H1 (cell line): ENCODE measurements around the gene NR2F1-AS1. TPM values are rescaled to one million over a fixed set of nuclear protein-coding genes. Genes with fewer than 3 reads are reported as not detected.

ENCODE experiments used
- BACH1 ChIP-seq: IDR thresholded peaks from 2 replicates; pipeline ENCODE4 v1.6.1; 2012; ENCODE audit warnings: low read length, improper control_type of control experiment
- CHD1 ChIP-seq: IDR thresholded peaks from 2 replicates; pipeline ENCODE4 v1.6.1; 2012; ENCODE audit warnings: low read depth, low read length, improper control_type of control experiment
- CREB1 ChIP-seq: IDR thresholded peaks from 2 replicates; pipeline ENCODE4 v1.6.1; 2012; ENCODE audit warnings: inconsistent platforms
- GTF2F1 ChIP-seq: IDR thresholded peaks from 2 replicates; pipeline ENCODE4 v1.6.1; 2012; ENCODE audit warnings: low read depth, low read length, improper control_type of control experiment, borderline replicate concordance
- JUN ChIP-seq: IDR thresholded peaks from 2 replicates; pipeline ENCODE4 v1.6.1; 2011; ENCODE audit warnings: low read depth, mild to moderate bottlenecking, improper control_type of control experiment, low read length
- RAD21 ChIP-seq, 2 experiments: IDR thresholded peaks in 1 of 2; conservative IDR thresholded peaks in 1 of 2; 2 replicates each; pipeline ENCODE4 v1.6.1; 2011; ENCODE audit warnings: low read depth in 2 of 2, low read length in 2 of 2, improper control_type of control experiment in 1 of 2, inconsistent platforms in 1 of 2, mild to moderate bottlenecking in 1 of 2, moderate library complexity in 1 of 2
- RNF2 ChIP-seq: fragments of 200-900, 300-1000 bp; sonication (generic); IDR thresholded peaks from 2 replicates; pipeline ENCODE4 v1.7.1; 2016; ENCODE audit warnings: borderline replicate concordance, low read depth, mild to moderate bottlenecking, antibody characterized with exemption, low read length; ENCODE audit not compliant: poor library complexity, severe bottlenecking; ENCODE audit errors: missing control alignments
- TAF1 ChIP-seq: IDR thresholded peaks from 2 replicates; pipeline ENCODE4 v1.6.1; 2011; ENCODE audit warnings: mild to moderate bottlenecking, low read depth, low read length
- YY1 ChIP-seq: IDR thresholded peaks from 2 replicates; pipeline ENCODE4 v1.6.1; 2011; ENCODE audit warnings: low read depth, mild to moderate bottlenecking, low read length
- polyA plus RNA-seq, 7 experiments: library from polyadenylated mRNA; depleted of rRNA in 3 of 7; stranded (reverse) in 5 of 7; unstranded in 2 of 7; fragments of >200 nt in 5 of 7; fragments of 200-250 nt in 2 of 7; gene quantifications; 1 replicate in 5 of 7; 2 replicates in 1 of 7; 4 replicates in 1 of 7; pipeline versions ENCODE4 v1.2.1 to v1.2.3, GENCODE V29; 2011 to 2013; ENCODE audit warnings: missing spikeins in 2 of 7, mixed read lengths in 2 of 7
- total RNA-seq: library from RNA; stranded (reverse); fragmentation: NEBNext Ultra II Directional; extraction: Animal tissue kit (Norgen Biotek cat#: 25700); gene quantifications from 2 replicates; pipeline ENCODE4 v1.2.1, GENCODE V29; 2021
- TF ChIP-seq, protein P1 (sequence below): fragments of 300-600 bp; sonication (generic); IDR thresholded peaks from 2 replicates; pipeline ENCODE4 v1.7.1; 2012; ENCODE audit warnings: low read length, moderate library complexity, mild to moderate bottlenecking, inconsistent platforms; ENCODE audit not compliant: insufficient replicate concordance
- TF ChIP-seq, protein P2 (sequence below): IDR thresholded peaks from 2 replicates; pipeline ENCODE4 v1.6.1; 2012; ENCODE audit warnings: inconsistent platforms

NR2F1-AS1 gene
- total and polyA plus RNA-seq, 2 of the 8 experiments (the other 6 are each of a cell fraction or from before 2014, with no cell fraction given): 1.6 to 5.6 TPM

DNA sequence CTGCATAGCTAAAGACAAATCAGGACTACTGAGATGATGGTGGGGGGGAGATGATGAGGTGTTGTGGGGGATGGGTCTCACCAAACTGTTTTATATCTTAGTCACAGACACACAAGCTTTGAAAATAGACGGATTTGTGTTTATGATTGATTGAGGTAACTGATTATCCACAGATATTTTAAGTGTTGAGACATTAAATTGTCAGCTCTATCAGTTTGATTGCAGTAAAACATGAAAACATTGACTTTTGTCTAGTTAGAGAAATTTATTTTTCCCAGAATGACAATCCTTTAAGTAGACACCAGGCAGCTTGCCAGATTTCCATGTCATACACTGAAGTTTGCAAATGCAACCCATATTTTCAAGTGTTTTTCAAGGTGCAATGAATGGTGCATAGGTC, 149.8 kb downstream of the NR2F1-AS1 start (continued):
- TF ChIP-seq, protein P1, sequence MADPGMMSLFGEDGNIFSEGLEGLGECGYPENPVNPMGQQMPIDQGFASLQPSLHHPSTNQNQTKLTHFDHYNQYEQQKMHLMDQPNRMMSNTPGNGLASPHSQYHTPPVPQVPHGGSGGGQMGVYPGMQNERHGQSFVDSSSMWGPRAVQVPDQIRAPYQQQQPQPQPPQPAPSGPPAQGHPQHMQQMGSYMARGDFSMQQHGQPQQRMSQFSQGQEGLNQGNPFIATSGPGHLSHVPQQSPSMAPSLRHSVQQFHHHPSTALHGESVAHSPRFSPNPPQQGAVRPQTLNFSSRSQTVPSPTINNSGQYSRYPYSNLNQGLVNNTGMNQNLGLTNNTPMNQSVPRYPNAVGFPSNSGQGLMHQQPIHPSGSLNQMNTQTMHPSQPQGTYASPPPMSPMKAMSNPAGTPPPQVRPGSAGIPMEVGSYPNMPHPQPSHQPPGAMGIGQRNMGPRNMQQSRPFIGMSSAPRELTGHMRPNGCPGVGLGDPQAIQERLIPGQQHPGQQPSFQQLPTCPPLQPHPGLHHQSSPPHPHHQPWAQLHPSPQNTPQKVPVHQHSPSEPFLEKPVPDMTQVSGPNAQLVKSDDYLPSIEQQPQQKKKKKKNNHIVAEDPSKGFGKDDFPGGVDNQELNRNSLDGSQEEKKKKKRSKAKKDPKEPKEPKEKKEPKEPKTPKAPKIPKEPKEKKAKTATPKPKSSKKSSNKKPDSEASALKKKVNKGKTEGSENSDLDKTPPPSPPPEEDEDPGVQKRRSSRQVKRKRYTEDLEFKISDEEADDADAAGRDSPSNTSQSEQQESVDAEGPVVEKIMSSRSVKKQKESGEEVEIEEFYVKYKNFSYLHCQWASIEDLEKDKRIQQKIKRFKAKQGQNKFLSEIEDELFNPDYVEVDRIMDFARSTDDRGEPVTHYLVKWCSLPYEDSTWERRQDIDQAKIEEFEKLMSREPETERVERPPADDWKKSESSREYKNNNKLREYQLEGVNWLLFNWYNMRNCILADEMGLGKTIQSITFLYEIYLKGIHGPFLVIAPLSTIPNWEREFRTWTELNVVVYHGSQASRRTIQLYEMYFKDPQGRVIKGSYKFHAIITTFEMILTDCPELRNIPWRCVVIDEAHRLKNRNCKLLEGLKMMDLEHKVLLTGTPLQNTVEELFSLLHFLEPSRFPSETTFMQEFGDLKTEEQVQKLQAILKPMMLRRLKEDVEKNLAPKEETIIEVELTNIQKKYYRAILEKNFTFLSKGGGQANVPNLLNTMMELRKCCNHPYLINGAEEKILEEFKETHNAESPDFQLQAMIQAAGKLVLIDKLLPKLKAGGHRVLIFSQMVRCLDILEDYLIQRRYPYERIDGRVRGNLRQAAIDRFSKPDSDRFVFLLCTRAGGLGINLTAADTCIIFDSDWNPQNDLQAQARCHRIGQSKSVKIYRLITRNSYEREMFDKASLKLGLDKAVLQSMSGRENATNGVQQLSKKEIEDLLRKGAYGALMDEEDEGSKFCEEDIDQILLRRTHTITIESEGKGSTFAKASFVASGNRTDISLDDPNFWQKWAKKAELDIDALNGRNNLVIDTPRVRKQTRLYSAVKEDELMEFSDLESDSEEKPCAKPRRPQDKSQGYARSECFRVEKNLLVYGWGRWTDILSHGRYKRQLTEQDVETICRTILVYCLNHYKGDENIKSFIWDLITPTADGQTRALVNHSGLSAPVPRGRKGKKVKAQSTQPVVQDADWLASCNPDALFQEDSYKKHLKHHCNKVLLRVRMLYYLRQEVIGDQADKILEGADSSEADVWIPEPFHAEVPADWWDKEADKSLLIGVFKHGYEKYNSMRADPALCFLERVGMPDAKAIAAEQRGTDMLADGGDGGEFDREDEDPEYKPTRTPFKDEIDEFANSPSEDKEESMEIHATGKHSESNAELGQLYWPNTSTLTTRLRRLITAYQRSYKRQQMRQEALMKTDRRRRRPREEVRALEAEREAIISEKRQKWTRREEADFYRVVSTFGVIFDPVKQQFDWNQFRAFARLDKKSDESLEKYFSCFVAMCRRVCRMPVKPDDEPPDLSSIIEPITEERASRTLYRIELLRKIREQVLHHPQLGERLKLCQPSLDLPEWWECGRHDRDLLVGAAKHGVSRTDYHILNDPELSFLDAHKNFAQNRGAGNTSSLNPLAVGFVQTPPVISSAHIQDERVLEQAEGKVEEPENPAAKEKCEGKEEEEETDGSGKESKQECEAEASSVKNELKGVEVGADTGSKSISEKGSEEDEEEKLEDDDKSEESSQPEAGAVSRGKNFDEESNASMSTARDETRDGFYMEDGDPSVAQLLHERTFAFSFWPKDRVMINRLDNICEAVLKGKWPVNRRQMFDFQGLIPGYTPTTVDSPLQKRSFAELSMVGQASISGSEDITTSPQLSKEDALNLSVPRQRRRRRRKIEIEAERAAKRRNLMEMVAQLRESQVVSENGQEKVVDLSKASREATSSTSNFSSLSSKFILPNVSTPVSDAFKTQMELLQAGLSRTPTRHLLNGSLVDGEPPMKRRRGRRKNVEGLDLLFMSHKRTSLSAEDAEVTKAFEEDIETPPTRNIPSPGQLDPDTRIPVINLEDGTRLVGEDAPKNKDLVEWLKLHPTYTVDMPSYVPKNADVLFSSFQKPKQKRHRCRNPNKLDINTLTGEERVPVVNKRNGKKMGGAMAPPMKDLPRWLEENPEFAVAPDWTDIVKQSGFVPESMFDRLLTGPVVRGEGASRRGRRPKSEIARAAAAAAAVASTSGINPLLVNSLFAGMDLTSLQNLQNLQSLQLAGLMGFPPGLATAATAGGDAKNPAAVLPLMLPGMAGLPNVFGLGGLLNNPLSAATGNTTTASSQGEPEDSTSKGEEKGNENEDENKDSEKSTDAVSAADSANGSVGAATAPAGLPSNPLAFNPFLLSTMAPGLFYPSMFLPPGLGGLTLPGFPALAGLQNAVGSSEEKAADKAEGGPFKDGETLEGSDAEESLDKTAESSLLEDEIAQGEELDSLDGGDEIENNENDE: no peak
- TF ChIP-seq RAD21 (IDR thresholded peaks at IDR 0.05 in 1 of 2, conservative IDR thresholded peaks at IDR 0.05 in 1 of 2; ENCODE audit: low read depth in 2 of 2, low read length in 2 of 2): no peak
- no peak for TF ChIP-seq RNF2
- TF ChIP-seq JUN: no peak
- no peak for TF ChIP-seq YY1
- no peak for TF ChIP-seq TAF1
- no peak for TF ChIP-seq CREB1
- TF ChIP-seq, protein P2, sequence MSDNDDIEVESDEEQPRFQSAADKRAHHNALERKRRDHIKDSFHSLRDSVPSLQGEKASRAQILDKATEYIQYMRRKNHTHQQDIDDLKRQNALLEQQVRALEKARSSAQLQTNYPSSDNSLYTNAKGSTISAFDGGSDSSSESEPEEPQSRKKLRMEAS: no peak
- TF ChIP-seq CHD1: no peak
- no peak for TF ChIP-seq BACH1
- no peak for TF ChIP-seq GTF2F1
- TF ChIP-seq, all 59 proteins: peak for 0
